VCaP (cell line): Measurements from ENCODE around the gene THEMIS.

Source experiments
- H3K27ac ChIP-seq: fragments of 450-650 bp; 2 replicates; pipeline ENCODE4 v1.5.1; 2017
- TF ChIP-seq, protein P1 (sequence below): fragments of 450-650 bp; conservative IDR thresholded peaks from 2 replicates; pipeline ENCODE4 v1.5.1; 2017; ENCODE audit warnings: mild to moderate bottlenecking, moderate library complexity

Gene THEMIS

DNA sequence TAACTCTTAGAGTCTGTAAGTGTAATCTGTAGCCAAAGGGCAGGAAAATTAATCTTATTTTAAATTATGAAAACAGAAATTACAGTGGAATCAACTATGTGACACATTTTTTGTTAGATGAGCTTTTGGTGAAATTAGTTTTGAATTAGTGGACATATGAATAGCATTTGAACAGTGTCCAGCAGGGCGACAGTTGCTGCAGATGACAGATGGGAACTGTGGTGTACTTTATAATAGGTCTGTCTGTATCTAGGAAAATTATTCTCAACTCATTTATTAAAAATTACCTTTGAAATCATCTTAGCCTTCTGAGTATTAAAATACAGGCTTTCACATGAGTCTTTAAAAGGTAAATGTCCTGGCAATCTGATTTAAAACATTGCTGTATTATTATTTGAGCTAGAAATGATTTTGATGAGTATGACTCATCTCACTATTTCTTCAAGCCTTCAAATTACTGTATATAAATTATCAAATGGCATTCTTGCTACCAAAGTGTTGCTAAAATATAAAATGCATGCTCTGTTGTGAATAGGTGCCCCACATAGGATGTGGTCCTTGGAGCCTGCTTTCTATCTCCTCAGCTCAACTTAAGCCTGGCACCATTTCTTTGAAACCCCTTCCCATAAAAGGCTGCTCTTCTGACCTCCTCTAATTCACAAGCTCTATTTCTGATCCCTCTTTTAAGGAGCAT lies 173.5 kb downstream of the THEMIS start:
- TF ChIP-seq, protein P1, sequence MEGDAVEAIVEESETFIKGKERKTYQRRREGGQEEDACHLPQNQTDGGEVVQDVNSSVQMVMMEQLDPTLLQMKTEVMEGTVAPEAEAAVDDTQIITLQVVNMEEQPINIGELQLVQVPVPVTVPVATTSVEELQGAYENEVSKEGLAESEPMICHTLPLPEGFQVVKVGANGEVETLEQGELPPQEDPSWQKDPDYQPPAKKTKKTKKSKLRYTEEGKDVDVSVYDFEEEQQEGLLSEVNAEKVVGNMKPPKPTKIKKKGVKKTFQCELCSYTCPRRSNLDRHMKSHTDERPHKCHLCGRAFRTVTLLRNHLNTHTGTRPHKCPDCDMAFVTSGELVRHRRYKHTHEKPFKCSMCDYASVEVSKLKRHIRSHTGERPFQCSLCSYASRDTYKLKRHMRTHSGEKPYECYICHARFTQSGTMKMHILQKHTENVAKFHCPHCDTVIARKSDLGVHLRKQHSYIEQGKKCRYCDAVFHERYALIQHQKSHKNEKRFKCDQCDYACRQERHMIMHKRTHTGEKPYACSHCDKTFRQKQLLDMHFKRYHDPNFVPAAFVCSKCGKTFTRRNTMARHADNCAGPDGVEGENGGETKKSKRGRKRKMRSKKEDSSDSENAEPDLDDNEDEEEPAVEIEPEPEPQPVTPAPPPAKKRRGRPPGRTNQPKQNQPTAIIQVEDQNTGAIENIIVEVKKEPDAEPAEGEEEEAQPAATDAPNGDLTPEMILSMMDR = no peak
- H3K27ac ChIP-seq = no peak overlapping the region

DNA sequence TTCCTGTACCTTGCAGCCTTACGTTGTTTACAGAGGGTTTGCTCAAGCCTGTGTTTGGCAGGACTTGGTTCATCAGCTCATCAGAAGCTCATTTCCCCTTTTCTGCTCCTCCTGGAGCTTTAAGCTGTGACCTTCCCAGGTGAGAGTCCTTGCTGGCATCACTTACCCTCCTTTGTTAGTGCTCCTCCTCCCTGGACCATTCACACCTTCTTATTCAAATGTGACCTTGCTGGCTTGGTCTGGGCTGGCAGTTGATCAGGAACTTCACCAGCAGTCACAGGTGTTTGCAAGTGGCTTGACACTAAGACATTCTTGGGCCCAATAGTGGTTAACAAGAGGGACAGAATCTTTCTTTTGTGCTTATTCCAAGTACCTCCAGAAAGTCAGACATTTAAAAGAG lies 175.0 kb downstream of the THEMIS start:
- TF ChIP-seq, protein P1 = no peak

DNA sequence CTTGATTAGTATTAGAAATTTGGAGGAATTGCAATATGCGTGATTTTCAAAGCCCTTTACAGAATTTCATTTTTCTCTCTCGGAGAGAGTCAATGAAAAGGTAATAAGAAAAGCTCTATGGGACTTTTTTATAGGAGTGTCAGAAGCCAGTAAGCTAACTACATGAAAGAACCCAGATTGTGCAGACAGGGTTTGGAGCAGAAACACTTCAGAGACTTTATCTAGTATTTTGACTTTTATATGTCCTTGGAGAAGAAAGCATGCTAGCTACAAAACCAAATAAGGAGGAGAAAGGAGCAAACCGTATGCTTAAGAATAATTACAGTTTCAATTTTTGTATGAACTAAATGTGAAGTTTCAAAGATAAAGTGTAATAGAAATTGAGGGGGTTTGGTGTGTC lies 182.2 kb downstream of the THEMIS start:
- TF ChIP-seq, protein P1 = no peak
- no peak overlapping the region for H3K27ac ChIP-seq

More for the DNA sequence above, 175.0 kb downstream of the THEMIS start:
- H3K27ac ChIP-seq = no peak overlapping the region

DNA sequence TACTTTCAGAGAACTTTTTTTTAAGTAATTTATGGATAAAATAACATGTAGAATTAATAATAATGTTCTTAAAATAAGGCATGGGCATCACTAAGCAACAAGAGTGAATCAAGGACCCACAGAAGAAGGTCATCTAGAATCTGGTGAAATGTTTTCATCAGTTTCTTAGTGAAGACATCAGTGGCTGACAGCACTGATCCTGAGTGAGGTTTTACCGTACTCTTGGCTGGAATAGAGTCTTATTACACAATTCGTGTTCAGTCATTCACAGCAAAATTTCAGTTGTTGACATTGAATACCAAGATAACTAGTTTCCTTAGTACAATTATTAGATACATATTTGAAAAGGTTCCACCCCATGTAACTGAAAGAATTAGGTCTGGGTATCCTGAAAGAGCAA lies 183.5 kb downstream of the THEMIS start:
- TF ChIP-seq, protein P1 = no peak
- no peak overlapping the region for H3K27ac ChIP-seq

DNA sequence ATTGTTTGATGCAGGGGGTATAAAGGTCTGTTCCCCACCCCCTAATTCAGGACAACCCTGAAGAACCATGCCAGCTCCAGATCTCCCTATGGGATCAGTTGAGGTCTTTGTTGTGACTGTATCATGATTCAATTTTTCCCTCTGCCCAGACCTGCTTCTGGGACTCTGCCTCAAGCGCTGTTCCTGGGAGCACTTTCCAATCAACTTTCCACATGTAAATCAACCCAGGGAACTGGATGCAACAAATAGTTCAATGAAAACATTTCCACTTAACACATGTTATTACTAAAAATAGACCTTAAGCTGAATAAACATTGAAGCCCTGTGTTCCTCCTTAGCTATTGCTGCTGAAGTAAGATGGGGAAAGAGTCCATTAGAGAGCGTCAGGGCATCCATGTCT lies 184.4 kb downstream of the THEMIS start:
- H3K27ac ChIP-seq = no peak overlapping the region
- TF ChIP-seq, protein P1 = no peak

DNA sequence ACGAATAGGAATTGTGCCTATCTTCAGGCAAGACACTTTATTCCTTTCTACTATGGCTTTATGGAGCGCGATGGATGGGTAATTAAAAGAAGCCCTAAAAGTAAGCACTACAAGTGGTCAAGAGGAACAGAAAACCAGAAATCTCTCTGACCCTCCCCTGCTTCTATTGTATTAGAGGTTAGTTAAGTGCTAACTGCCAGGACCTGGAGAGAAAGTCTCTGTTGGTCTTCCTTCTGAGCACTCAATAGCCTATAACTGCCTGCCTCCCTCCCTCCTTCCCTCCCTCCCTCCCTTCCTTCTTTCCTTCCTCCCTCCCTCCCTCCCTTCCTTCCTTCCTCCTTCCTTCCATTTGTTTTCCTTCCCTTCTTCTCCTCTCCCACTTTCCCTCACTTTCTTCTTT lies 190.2 kb downstream of the THEMIS start:
- TF ChIP-seq, protein P1 = no peak
- no peak overlapping the region for H3K27ac ChIP-seq

DNA sequence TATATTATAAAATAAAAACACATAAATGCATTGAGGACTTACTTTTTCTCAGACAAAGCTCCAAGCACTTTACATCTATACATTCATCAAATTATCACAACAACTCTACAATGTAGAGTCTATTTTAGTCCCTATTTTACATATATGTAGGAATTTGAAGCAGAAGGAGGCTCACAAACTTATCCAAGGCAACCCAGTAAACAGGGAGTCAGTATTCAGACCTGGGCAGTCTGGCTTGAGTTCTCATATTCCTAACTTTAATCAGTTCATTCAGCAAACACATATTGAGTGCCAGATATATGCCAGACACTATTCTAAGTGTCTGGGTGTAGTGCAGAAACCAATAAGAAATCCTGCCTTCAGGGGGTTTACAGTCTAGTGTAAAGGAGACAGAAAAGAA lies 194.6 kb downstream of the THEMIS start:
- no peak overlapping the region for H3K27ac ChIP-seq
- TF ChIP-seq, protein P1 = no peak
